GM23338 (cell line): ENCODE results near the gene NTMT1. TPM values are rescaled to one million over a fixed set of nuclear protein-coding genes. Genes with fewer than 3 reads are reported as not detected.

Experiments used
- ATAC-seq: fragments of 200-7000 bp; cut with Tn5 transposase; 3 replicates; pipeline ENCODE4 v1.9.1; 2020
- DNase-seq: peaks from one replicate; pipeline ENCODE4 v3.0.0-alpha.2; 2015; ENCODE audit warnings: low spot score
- H2AFZ ChIP-seq: fragments of 200-600 bp; sonication (generic); 2 replicates; pipeline ENCODE4 v1.8.0; 2016; ENCODE audit warnings: antibody characterized with exemption, mild to moderate bottlenecking, moderate library complexity
- H3F3A ChIP-seq: fragments of 200-600 bp; sonication (generic); replicated peaks from 2 replicates; pipeline ENCODE4 v1.8.0; 2017; ENCODE audit warnings: antibody characterized with exemption, mixed run types, low read depth
- H3K27ac ChIP-seq: fragments of 200-600 bp; sonication (generic); 2 replicates; pipeline ENCODE4 v1.6.1; 2016; ENCODE audit warnings: low read depth
- H3K27me3 ChIP-seq: fragments of 200-600 bp; sonication (generic); 2 replicates; pipeline ENCODE4 v1.8.0; 2016; ENCODE audit warnings: mild to moderate bottlenecking, mixed run types, moderate library complexity; ENCODE audit not compliant: insufficient read depth
- H3K36me3 ChIP-seq: fragments of 200-600 bp; sonication (generic); 2 replicates; pipeline ENCODE4 v1.8.0; 2016; ENCODE audit warnings: mild to moderate bottlenecking; ENCODE audit not compliant: insufficient read depth
- H3K4me1 ChIP-seq: fragments of 200-600 bp; sonication (generic); 2 replicates; pipeline ENCODE4 v1.8.0; 2016; ENCODE audit warnings: mild to moderate bottlenecking, moderate library complexity; ENCODE audit not compliant: insufficient read depth
- H3K4me2 ChIP-seq: fragments of 200-600 bp; sonication (generic); 2 replicates; pipeline ENCODE4 v1.7.1; 2017; ENCODE audit warnings: mixed run types
- H3K4me3 ChIP-seq: fragments of 200-600 bp; sonication (generic); 2 replicates; pipeline ENCODE4 v1.6.1; 2016; ENCODE audit warnings: mixed run types
- H3K79me2 ChIP-seq: fragments of 200-600 bp; sonication (generic); replicated peaks from 2 replicates; pipeline ENCODE4 v1.8.0; 2017; ENCODE audit warnings: mild to moderate bottlenecking; ENCODE audit not compliant: insufficient read depth
- H3K9me2 ChIP-seq: fragments of 200-600 bp; sonication (generic); 2 replicates; pipeline ENCODE4 v1.8.0; 2017; ENCODE audit not compliant: insufficient read depth
- H4K20me1 ChIP-seq: fragments of 200-600 bp; sonication (generic); replicated peaks from 2 replicates; pipeline ENCODE4 v1.8.0; 2017; ENCODE audit warnings: mild to moderate bottlenecking; ENCODE audit not compliant: insufficient read depth
- H3K27ac Mint-ChIP-seq: 2 replicates; pipeline ENCODE4 v1.8.0; 2020; ENCODE audit warnings: inconsistent platforms, mild to moderate bottlenecking, moderate library complexity, mixed read lengths
- H3K27me3 Mint-ChIP-seq: 3 replicates; pipeline ENCODE4 v1.8.0; 2022; ENCODE audit warnings: low read depth, mild to moderate bottlenecking, moderate library complexity, mixed read lengths, inconsistent platforms; ENCODE audit not compliant: insufficient read depth, poor library complexity
- H3K36me3 Mint-ChIP-seq: 3 replicates; pipeline ENCODE4 v1.8.0; 2021; ENCODE audit warnings: low read depth, mild to moderate bottlenecking, inconsistent platforms, moderate library complexity, mixed read lengths
- H3K4me1 Mint-ChIP-seq: 3 replicates; pipeline ENCODE4 v1.8.0; 2020; ENCODE audit warnings: mild to moderate bottlenecking, inconsistent platforms, mixed read lengths
- H3K4me3 Mint-ChIP-seq: 3 replicates; pipeline ENCODE4 v1.8.0; 2021; ENCODE audit warnings: moderate library complexity, mild to moderate bottlenecking, inconsistent platforms, mixed read lengths
- H3K9me3 Mint-ChIP-seq: 3 replicates; pipeline ENCODE4 v1.8.0; 2020; ENCODE audit warnings: moderate library complexity, mild to moderate bottlenecking, inconsistent platforms, mixed read lengths
- CREB1 ChIP-seq: fragments of 250-450 bp; sonication (Bioruptor Pico); IDR thresholded peaks from 2 replicates; pipeline ENCODE4 v1.5.0; 2020; ENCODE audit warnings: low read depth, mild to moderate bottlenecking, moderate library complexity
- EZH2 ChIP-seq: fragments of 200-600 bp; sonication (generic); IDR thresholded peaks from one replicate; pipeline ENCODE4 v1.8.0; 2017; ENCODE audit warnings: antibody characterized with exemption, mild to moderate bottlenecking, low read depth; ENCODE audit not compliant: unreplicated experiment
- EZH2phosphoT487 ChIP-seq: fragments of 200-600 bp; sonication (generic); IDR thresholded peaks from one replicate; pipeline ENCODE4 v1.8.1; 2018; ENCODE audit warnings: antibody characterized with exemption; ENCODE audit not compliant: unreplicated experiment
- JUNB ChIP-seq: IDR thresholded peaks from one replicate; pipeline ENCODE4 v1.6.1; 2016; ENCODE audit warnings: antibody characterized with exemption; ENCODE audit not compliant: unreplicated experiment
- NANOG ChIP-seq: IDR thresholded peaks from 2 replicates; pipeline ENCODE4 v1.6.1; 2016; ENCODE audit warnings: antibody characterized with exemption, borderline replicate concordance
- POLR2AphosphoS5 ChIP-seq: IDR thresholded peaks from 2 replicates; pipeline ENCODE4 v1.6.1; 2016; ENCODE audit warnings: antibody characterized with exemption, low read depth
- STAT1 ChIP-seq: IDR thresholded peaks from one replicate; pipeline ENCODE4 v1.6.1; 2016; ENCODE audit warnings: antibody characterized with exemption; ENCODE audit not compliant: unreplicated experiment
- ZNF114 ChIP-seq: fragments of 250-450 bp; sonication (Bioruptor Pico); IDR thresholded peaks from 2 replicates; pipeline ENCODE4 v1.5.0; 2020; ENCODE audit warnings: mild to moderate bottlenecking, moderate library complexity
- ZNF331 ChIP-seq: fragments of 250-450 bp; sonication (Bioruptor Pico); IDR thresholded peaks from 2 replicates; pipeline ENCODE4 v1.5.0; 2020; ENCODE audit warnings: low read depth, mild to moderate bottlenecking, moderate library complexity
- polyA plus RNA-seq: library from polyadenylated mRNA; unstranded; fragments of >200 nt; fragmentation: Nextera tagmentation; extraction: Ambion mirVana; gene quantifications from 2 replicates; pipeline ENCODE4 v1.2.1, GENCODE V29; 2016
- total RNA-seq: library from RNA; depleted of rRNA; stranded (reverse); fragments of >200 nt; shearing (Covaris generic); gene quantifications from 2 replicates; pipeline ENCODE4 v1.2.3, GENCODE V29; 2014
- TF ChIP-seq, protein P1 (sequence below), 2 experiments: fragments of 200-600 bp in 1 of 2; sonication (generic) in 1 of 2; conservative IDR thresholded peaks; 2 replicates each; pipeline versions ENCODE4 v1.5.1 to v1.6.1; 2016 to 2017; ENCODE audit warnings: antibody characterized with exemption in 2 of 2, low read depth in 2 of 2, mild to moderate bottlenecking in 2 of 2, moderate library complexity in 1 of 2
- TF ChIP-seq, protein P2 (sequence below): fragments of 250-450 bp; sonication (Bioruptor Pico); IDR thresholded peaks from 2 replicates; pipeline ENCODE4 v1.5.0; 2020; ENCODE audit warnings: mild to moderate bottlenecking, moderate library complexity
- TF ChIP-seq, protein P3 (sequence below): IDR thresholded peaks from 2 replicates; pipeline ENCODE4 v1.6.1; 2016; ENCODE audit warnings: antibody characterized with exemption
- TF ChIP-seq, protein P4 (sequence below): IDR thresholded peaks from one replicate; pipeline ENCODE4 v1.6.1; 2018; ENCODE audit warnings: antibody characterized with exemption; ENCODE audit not compliant: unreplicated experiment

Gene NTMT1
- total and polyA plus RNA-seq, 2 experiments from 2014 or later = 59.4 to 108 TPM

DNA sequence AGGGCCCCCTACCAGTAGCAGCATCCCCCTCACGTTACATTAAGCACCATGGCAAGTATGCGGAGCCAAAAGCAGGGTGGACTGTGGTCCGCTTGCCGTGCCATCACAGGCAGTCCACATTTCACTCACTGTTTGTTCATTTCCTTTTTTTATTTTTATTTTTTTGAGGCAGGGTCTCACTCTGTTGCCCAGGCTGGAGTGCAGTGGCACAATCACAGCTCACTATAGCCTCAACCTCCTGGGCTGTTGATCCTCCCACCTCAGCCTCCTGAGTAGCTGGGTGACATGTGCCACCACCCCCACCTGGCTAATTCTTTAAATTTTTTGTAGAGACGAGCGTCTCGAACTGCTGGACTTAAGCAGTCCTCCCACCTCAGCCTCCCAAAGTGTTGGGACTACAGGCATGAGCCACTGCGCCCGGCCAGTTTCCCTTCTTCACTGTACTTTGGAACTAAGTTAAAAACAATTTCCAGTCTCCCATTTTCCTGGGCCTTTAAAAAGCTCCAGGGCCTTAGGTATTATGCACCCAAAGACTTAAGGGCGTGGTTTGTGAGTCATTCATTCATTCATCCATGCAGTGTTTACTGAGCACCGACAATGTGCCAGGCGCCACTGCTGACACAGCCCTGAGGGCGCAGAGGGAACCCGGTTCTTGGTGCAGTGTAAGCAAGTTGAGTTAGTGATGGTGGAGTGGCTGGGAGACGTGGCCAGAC, 59.4 kb downstream of the NTMT1 start:
- H3K9me3 Mint-ChIP-seq = no peaks in the 10 kb centered on the region; the same call in 2 of the 3 replicates
- no peak overlapping the region for H3K4me2 ChIP-seq
- no peaks in the 10 kb centered on the region for H3F3A ChIP-seq
- ATAC-seq (no peak), DNase-seq (no peak)
- peaks cover 7% of the 10 kb centered on the region for H3K27me3 Mint-ChIP-seq
- H3K4me3 Mint-ChIP-seq = no peak overlapping the region
- H3K79me2 ChIP-seq = no peaks in the 10 kb centered on the region
- no peak overlapping the region for H2AFZ ChIP-seq
- H3K27me3 ChIP-seq = no peaks in the 10 kb centered on the region
- H3K9me2 ChIP-seq = no peaks in the 10 kb centered on the region
- H3K36me3 ChIP-seq = no peaks in the 10 kb centered on the region
- H3K4me1 Mint-ChIP-seq = peaks cover 7% of the 10 kb centered on the region
- H4K20me1 ChIP-seq = no peaks in the 10 kb centered on the region
- no peak overlapping the region for H3K27ac ChIP-seq
- H3K4me1 ChIP-seq = no peaks in the 10 kb centered on the region
- no peak overlapping the region for H3K27ac Mint-ChIP-seq
- H3K4me3 ChIP-seq = no peak overlapping the region
- TF ChIP-seq NANOG (no peak), EZH2 (no peak), POLR2AphosphoS5 (no peak), CREB1 (no peak), ZNF114 (CRISPR knock-in tag) (no peak), ZNF331 (CRISPR knock-in tag) (no peak), JUNB (no peak), STAT1 (no peak), EZH2phosphoT487 (no peak)
- TF ChIP-seq, protein P1, sequence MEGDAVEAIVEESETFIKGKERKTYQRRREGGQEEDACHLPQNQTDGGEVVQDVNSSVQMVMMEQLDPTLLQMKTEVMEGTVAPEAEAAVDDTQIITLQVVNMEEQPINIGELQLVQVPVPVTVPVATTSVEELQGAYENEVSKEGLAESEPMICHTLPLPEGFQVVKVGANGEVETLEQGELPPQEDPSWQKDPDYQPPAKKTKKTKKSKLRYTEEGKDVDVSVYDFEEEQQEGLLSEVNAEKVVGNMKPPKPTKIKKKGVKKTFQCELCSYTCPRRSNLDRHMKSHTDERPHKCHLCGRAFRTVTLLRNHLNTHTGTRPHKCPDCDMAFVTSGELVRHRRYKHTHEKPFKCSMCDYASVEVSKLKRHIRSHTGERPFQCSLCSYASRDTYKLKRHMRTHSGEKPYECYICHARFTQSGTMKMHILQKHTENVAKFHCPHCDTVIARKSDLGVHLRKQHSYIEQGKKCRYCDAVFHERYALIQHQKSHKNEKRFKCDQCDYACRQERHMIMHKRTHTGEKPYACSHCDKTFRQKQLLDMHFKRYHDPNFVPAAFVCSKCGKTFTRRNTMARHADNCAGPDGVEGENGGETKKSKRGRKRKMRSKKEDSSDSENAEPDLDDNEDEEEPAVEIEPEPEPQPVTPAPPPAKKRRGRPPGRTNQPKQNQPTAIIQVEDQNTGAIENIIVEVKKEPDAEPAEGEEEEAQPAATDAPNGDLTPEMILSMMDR (conservative IDR thresholded peaks at IDR 0.05; ENCODE audit: low read depth in 2 of 2) = no peak
- TF ChIP-seq, protein P2, sequence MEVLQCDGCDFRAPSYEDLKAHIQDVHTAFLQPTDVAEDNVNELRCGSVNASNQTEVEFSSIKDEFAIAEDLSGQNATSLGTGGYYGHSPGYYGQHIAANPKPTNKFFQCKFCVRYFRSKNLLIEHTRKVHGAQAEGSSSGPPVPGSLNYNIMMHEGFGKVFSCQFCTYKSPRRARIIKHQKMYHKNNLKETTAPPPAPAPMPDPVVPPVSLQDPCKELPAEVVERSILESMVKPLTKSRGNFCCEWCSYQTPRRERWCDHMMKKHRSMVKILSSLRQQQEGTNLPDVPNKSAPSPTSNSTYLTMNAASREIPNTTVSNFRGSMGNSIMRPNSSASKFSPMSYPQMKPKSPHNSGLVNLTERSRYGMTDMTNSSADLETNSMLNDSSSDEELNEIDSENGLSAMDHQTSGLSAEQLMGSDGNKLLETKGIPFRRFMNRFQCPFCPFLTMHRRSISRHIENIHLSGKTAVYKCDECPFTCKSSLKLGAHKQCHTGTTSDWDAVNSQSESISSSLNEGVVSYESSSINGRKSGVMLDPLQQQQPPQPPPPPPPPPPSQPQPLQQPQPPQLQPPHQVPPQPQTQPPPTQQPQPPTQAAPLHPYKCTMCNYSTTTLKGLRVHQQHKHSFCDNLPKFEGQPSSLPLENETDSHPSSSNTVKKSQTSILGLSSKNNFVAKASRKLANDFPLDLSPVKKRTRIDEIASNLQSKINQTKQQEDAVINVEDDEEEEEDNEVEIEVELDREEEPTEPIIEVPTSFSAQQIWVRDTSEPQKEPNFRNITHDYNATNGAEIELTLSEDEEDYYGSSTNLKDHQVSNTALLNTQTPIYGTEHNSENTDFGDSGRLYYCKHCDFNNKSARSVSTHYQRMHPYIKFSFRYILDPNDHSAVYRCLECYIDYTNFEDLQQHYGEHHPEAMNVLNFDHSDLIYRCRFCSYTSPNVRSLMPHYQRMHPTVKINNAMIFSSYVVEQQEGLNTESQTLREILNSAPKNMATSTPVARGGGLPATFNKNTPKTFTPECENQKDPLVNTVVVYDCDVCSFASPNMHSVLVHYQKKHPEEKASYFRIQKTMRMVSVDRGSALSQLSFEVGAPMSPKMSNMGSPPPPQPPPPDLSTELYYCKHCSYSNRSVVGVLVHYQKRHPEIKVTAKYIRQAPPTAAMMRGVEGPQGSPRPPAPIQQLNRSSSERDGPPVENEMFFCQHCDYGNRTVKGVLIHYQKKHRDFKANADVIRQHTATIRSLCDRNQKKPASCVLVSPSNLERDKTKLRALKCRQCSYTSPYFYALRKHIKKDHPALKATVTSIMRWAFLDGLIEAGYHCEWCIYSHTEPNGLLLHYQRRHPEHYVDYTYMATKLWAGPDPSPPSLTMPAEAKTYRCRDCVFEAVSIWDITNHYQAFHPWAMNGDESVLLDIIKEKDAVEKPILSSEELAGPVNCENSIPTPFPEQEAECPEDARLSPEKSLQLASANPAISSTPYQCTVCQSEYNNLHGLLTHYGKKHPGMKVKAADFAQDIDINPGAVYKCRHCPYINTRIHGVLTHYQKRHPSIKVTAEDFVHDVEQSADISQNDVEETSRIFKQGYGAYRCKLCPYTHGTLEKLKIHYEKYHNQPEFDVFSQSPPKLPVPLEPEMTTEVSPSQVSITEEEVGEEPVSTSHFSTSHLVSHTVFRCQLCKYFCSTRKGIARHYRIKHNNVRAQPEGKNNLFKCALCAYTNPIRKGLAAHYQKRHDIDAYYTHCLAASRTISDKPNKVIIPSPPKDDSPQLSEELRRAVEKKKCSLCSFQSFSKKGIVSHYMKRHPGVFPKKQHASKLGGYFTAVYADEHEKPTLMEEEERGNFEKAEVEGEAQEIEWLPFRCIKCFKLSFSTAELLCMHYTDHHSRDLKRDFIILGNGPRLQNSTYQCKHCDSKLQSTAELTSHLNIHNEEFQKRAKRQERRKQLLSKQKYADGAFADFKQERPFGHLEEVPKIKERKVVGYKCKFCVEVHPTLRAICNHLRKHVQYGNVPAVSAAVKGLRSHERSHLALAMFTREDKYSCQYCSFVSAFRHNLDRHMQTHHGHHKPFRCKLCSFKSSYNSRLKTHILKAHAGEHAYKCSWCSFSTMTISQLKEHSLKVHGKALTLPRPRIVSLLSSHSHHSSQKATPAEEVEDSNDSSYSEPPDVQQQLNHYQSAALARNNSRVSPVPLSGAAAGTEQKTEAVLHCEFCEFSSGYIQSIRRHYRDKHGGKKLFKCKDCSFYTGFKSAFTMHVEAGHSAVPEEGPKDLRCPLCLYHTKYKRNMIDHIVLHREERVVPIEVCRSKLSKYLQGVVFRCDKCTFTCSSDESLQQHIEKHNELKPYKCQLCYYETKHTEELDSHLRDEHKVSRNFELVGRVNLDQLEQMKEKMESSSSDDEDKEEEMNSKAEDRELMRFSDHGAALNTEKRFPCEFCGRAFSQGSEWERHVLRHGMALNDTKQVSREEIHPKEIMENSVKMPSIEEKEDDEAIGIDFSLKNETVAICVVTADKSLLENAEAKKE = no peak
- TF ChIP-seq, protein P3, sequence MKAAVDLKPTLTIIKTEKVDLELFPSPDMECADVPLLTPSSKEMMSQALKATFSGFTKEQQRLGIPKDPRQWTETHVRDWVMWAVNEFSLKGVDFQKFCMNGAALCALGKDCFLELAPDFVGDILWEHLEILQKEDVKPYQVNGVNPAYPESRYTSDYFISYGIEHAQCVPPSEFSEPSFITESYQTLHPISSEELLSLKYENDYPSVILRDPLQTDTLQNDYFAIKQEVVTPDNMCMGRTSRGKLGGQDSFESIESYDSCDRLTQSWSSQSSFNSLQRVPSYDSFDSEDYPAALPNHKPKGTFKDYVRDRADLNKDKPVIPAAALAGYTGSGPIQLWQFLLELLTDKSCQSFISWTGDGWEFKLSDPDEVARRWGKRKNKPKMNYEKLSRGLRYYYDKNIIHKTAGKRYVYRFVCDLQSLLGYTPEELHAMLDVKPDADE = no peak
- TF ChIP-seq, protein P4, sequence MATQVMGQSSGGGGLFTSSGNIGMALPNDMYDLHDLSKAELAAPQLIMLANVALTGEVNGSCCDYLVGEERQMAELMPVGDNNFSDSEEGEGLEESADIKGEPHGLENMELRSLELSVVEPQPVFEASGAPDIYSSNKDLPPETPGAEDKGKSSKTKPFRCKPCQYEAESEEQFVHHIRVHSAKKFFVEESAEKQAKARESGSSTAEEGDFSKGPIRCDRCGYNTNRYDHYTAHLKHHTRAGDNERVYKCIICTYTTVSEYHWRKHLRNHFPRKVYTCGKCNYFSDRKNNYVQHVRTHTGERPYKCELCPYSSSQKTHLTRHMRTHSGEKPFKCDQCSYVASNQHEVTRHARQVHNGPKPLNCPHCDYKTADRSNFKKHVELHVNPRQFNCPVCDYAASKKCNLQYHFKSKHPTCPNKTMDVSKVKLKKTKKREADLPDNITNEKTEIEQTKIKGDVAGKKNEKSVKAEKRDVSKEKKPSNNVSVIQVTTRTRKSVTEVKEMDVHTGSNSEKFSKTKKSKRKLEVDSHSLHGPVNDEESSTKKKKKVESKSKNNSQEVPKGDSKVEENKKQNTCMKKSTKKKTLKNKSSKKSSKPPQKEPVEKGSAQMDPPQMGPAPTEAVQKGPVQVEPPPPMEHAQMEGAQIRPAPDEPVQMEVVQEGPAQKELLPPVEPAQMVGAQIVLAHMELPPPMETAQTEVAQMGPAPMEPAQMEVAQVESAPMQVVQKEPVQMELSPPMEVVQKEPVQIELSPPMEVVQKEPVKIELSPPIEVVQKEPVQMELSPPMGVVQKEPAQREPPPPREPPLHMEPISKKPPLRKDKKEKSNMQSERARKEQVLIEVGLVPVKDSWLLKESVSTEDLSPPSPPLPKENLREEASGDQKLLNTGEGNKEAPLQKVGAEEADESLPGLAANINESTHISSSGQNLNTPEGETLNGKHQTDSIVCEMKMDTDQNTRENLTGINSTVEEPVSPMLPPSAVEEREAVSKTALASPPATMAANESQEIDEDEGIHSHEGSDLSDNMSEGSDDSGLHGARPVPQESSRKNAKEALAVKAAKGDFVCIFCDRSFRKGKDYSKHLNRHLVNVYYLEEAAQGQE = no peak
- no peaks in the 10 kb centered on the region for H3K36me3 Mint-ChIP-seq
